ENCODE measurements around the gene MYO1D. TPM values are rescaled to one million over a fixed set of nuclear protein-coding genes. Genes with fewer than 3 reads are reported as not detected.

The MYO1D gene
- total RNA-seq, 2 donors from 2014 or later, result 42.9 to 43.7 TPM

DNA sequence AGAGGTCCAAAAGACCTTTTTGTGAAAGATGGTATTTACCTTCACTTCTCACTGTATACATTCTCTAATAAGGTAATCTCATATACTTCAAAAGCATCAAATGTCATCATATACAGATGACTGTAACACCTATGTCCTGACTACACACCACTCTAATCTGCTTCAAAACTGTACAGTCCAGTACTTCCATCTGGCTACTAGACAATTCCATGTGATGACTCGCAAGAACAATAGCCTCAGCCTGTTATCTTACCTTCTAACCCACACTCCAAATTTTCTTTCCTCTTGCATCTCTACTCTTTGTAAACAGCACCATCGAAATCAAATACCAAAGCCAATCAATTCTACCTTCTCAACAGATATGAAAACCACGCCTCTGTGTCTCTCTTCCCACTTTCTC is 24.1 kb downstream of the MYO1D start:
- no peaks in the 10 kb centered on the region for H3K27me3 ChIP-seq (ENCODE audit: control insufficient read depth, insufficient read depth, low read length, poor library complexity, severe bottlenecking)
- H3K9me3 ChIP-seq (ENCODE audit: control insufficient read depth, low read length), result no peaks in the 10 kb centered on the region
- H3K4me1 Mint-ChIP-seq, result peaks cover 13% of the 10 kb centered on the region
- no peak overlapping the region for H3K4me3 ChIP-seq (ENCODE audit: low read length)
- H3K9ac ChIP-seq (ENCODE audit: extremely low read depth, low read length, poor library complexity, severe bottlenecking), result no peak overlapping the region
- H3K27ac ChIP-seq (ENCODE audit: low read depth, low read length), result no peak overlapping the region
- H3K9me3 Mint-ChIP-seq, result no peaks in the 10 kb centered on the region
- 92% methylated on average over 3 of the region's 3 CpGs for WGBS, 2 experiments (ENCODE audit: insufficient coverage in 1 of 2, insufficient read length in 1 of 2)
- no peaks in the 10 kb centered on the region for H3K27me3 Mint-ChIP-seq (ENCODE audit: insufficient read depth)
- DNase-seq, result no peak
- peaks cover 2% of the 10 kb centered on the region for H3K4me1 ChIP-seq (ENCODE audit: control insufficient read depth, insufficient read depth, low read length)
- H3K4me3 Mint-ChIP-seq, result no peak overlapping the region
- no peaks in the 10 kb centered on the region for H3K36me3 ChIP-seq (ENCODE audit: control insufficient read depth, insufficient read depth, low read length)
- no peak for TF ChIP-seq CTCF (conservative IDR thresholded peaks at IDR 0.05)
- no peak overlapping the region for H3K27ac Mint-ChIP-seq
- peaks cover 2% of the 10 kb centered on the region for H3K36me3 Mint-ChIP-seq (ENCODE audit: low read depth)

DNA sequence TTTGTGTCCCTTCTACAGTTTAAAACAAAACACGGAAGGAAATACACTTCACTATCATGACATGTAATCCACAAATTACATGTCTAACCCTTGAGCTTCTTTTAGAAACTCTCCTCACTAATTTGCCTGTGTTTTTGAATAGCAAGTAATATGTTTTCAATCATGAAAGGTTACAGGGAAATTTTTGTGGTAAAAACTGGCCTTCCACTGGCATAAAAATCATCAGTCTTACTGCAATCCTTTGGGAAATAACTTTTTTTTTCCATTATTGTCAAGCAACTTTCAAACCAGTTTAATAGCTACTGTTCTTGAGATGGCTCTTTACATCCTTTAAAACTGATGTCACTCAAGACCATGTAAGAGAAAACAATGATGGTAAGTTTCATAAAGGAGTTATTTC is 27.0 kb downstream of the MYO1D start:
- no peaks in the 10 kb centered on the region for H3K9me3 ChIP-seq (ENCODE audit: control insufficient read depth, low read length)
- peaks cover 16% of the 10 kb centered on the region for H3K4me1 ChIP-seq (ENCODE audit: control insufficient read depth, insufficient read depth, low read length)
- H3K9me3 Mint-ChIP-seq, result no peaks in the 10 kb centered on the region
- no peak for DNase-seq
- no peak overlapping the region for H3K27ac ChIP-seq (ENCODE audit: low read depth, low read length)
- H3K4me1 Mint-ChIP-seq, result peaks cover 25% of the 10 kb centered on the region
- WGBS, 2 experiments (ENCODE audit: insufficient coverage in 1 of 2, insufficient read length in 1 of 2), result 90% methylated on average over 1 of the region's 1 CpG; no CpG with 5 or more reads in 1 of the 2 experiments
- TF ChIP-seq CTCF (conservative IDR thresholded peaks at IDR 0.05), result no peak
- H3K4me3 ChIP-seq (ENCODE audit: low read length), result no peak overlapping the region
- H3K9ac ChIP-seq (ENCODE audit: extremely low read depth, low read length, poor library complexity, severe bottlenecking), result no peak overlapping the region
- no peak overlapping the region for H3K4me3 Mint-ChIP-seq
- no peaks in the 10 kb centered on the region for H3K36me3 Mint-ChIP-seq (ENCODE audit: low read depth)
- no peaks in the 10 kb centered on the region for H3K36me3 ChIP-seq (ENCODE audit: control insufficient read depth, insufficient read depth, low read length)
- no peaks in the 10 kb centered on the region for H3K27me3 Mint-ChIP-seq (ENCODE audit: insufficient read depth)
- H3K27ac Mint-ChIP-seq, result no peak overlapping the region
- no peaks in the 10 kb centered on the region for H3K27me3 ChIP-seq (ENCODE audit: control insufficient read depth, insufficient read depth, low read length, poor library complexity, severe bottlenecking)

GRCh38 chr17:32847977-32848376 is 28.9 kb downstream of the MYO1D start:
- Mint-ChIP-seq H3K27ac (no peak overlapping the region), H3K4me1 (peaks cover 14% of the 10 kb centered on the region), H3K27me3 (ENCODE audit: insufficient read depth) (no peaks in the 10 kb centered on the region), H3K36me3 (ENCODE audit: low read depth) (no peaks in the 10 kb centered on the region), H3K9me3 (no peaks in the 10 kb centered on the region), H3K4me3 (no peak overlapping the region)
- no peaks in the 10 kb centered on the region for H3K36me3 ChIP-seq (ENCODE audit: control insufficient read depth, insufficient read depth, low read length)
- TF ChIP-seq CTCF (conservative IDR thresholded peaks at IDR 0.05), result no peak
- H3K9ac ChIP-seq (ENCODE audit: extremely low read depth, low read length, poor library complexity, severe bottlenecking), result no peak overlapping the region
- H3K9me3 ChIP-seq (ENCODE audit: control insufficient read depth, low read length), result no peaks in the 10 kb centered on the region
- no peaks in the 10 kb centered on the region for H3K27me3 ChIP-seq (ENCODE audit: control insufficient read depth, insufficient read depth, low read length, poor library complexity, severe bottlenecking)
- DNase-seq, result no peak
- no peak overlapping the region for H3K27ac ChIP-seq (ENCODE audit: low read depth, low read length)
- H3K4me3 ChIP-seq (ENCODE audit: low read length), result no peak overlapping the region
- peaks cover 14% of the 10 kb centered on the region for H3K4me1 ChIP-seq (ENCODE audit: control insufficient read depth, insufficient read depth, low read length)
- WGBS, 2 experiments (ENCODE audit: insufficient coverage in 1 of 2, insufficient read length in 1 of 2), result 87 to 100% methylated on average over 1 to 2 of the region's 2 CpGs
